ENCODE results near the gene PCGF2.

PCGF2 gene

DNA sequence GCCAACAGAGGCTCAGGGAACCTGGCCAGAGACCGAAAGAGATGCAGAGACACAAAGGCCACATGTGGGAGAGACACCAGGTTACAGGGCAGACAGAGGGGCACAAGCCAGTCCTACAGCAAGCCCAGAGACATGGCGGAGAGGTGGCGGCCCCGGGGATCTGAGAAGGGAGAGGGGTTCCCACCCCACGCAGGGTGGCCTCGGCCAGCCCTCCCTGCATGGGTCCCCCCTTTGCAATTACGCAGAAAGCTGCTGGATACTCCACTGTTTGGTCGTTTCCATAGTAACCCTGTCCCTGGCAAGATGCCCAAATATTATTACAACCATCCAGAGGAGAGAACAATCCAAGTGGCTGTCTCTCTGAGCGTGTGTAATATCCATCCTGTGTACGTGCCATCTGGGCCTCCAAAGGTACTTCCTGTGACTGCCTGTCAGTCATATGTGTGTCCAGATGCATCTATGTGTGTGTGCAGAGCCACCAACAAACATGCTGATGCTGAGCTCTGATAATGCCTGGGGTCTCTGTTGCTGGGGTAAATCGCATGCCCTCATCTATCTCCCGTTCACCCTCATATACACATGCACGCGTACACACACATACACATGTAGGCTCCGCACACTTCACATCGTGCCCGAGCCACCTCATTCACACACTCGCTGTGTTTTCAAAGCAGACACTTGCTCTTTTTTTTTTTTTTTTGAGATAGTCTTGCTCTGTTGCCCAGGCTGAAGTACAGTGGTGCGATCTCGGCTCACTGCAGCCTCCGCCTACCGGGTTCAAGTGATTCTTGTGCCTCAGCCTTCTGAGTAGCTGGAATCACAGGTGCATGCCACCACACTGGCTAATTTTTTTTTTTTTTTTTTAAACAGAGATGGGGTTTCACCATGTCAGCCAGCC, 5.5 kb downstream of the PCGF2 start:
- FAIRE-seq (no peak), DNase-seq (ENCODE audit: insufficient read length) (no peak)
- TF ChIP-seq TAF1 (IDR thresholded peaks at IDR 0.05; ENCODE audit: borderline replicate concordance, low read depth, low read length) (no peak), POLR2A (IDR thresholded peaks at IDR 0.05; ENCODE audit: low read depth, low read length) (no peak), POLR2AphosphoS5 (IDR thresholded peaks at IDR 0.05; ENCODE audit: low read depth, low read length) (no peak)

DNA sequence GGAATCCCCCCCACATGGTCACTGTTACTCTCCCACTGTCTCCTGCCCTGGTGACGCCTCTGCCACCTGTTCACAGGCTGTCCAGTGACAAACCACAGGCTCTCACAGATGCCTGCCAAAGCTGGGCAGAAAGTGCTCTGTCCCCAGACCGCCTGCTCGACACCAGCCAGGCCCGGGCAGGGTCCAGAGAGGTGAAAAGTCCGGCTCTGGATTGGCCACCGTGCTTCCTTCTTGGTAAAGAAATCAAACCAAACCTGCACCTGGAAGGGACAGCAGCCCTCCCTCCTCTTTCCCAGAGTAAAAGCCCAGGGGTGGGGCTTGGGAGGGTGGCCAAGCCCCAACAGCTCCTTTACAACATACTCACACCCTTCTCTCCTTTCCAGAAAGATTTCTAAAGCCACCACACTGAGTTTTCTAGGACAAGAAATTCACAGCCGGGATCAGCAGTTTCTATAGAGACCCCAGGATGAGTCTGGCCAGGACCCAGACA, 6.2 kb downstream of the PCGF2 start:
- FAIRE-seq (no peak), DNase-seq (ENCODE audit: insufficient read length) (no peak)
- TF ChIP-seq TAF1 (IDR thresholded peaks at IDR 0.05; ENCODE audit: borderline replicate concordance, low read depth, low read length) = no peak
- TF ChIP-seq POLR2A (IDR thresholded peaks at IDR 0.05; ENCODE audit: low read depth, low read length) = no peak
- no peak for TF ChIP-seq POLR2AphosphoS5 (IDR thresholded peaks at IDR 0.05; ENCODE audit: low read depth, low read length)

DNA sequence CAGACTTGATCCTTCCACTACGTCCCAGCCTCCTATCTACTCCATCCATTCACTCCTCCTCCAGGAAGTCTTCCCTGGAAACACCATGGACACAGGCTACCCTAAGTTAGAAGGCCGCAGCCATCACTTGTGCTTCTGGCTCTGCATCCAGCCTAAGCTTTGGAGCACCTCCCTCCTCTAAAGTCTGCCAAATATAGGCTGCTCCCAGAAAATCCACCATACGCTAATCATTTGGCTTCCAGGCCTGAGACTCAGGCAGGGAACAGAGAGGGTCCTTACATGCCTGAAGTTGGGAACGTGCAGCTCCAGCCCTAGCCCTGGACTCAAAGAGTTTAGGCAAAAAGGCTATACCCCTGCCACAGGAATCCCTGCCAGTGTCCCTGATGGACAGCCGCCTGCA, 6.7 kb downstream of the PCGF2 start:
- no peak for FAIRE-seq
- no peak for TF ChIP-seq POLR2AphosphoS5 (IDR thresholded peaks at IDR 0.05; ENCODE audit: low read depth, low read length)
- no peak for DNase-seq (ENCODE audit: insufficient read length)

DNA sequence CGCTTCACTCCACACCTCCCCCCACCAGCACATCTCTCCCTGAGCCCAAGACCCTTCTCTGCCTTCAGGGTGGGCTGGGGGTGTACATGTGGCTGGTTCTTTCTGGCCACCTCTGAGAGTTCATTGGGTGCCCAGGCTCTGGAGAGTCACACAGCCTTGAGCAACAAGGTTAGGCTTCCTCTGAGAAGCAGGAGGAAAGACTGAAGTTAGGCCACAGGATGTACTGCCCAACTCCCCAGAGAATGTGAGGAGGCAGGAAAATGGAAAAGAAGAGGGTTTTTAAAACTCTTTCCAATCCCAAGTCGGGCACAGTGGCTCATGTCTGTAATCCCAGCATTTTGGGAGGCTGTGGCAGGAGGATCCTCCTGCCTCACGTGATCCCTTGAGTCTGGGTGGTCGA, 7.3 kb downstream of the PCGF2 start:
- DNase-seq (ENCODE audit: insufficient read length) (no peak), FAIRE-seq (no peak)
- TF ChIP-seq POLR2AphosphoS5 (IDR thresholded peaks at IDR 0.05; ENCODE audit: low read depth, low read length) = no peak
- no peak for TF ChIP-seq TAF1 (IDR thresholded peaks at IDR 0.05; ENCODE audit: borderline replicate concordance, low read depth, low read length)
- TF ChIP-seq POLR2A (IDR thresholded peaks at IDR 0.05; ENCODE audit: low read depth, low read length) = no peak

DNA sequence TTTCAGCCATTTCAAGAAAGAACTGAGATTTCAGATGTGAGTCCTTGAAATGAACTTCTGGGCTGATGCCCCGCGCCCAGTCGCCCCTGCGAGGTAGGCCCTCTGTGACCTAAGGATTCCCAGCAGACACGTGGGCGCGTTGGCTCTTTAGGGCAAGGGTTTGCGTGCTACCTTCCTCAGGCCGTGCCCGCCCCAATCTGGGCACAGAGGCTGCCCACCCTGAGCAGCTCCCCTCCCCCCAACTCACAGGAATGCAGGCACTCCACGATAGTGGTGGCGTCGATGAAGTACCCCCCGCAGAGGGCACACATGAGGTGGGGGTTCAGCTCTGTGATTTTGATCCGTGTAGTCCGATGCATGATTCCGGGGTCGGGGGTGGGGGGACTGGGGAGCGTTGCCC, 8.1 kb downstream of the PCGF2 start:
- FAIRE-seq (no peak), DNase-seq (ENCODE audit: insufficient read length) (no peak)
- TF ChIP-seq TAF1 (IDR thresholded peaks at IDR 0.05; ENCODE audit: borderline replicate concordance, low read depth, low read length) (no peak), POLR2AphosphoS5 (IDR thresholded peaks at IDR 0.05; ENCODE audit: low read depth, low read length) (no peak), POLR2A (IDR thresholded peaks at IDR 0.05; ENCODE audit: low read depth, low read length) (no peak)

DNA sequence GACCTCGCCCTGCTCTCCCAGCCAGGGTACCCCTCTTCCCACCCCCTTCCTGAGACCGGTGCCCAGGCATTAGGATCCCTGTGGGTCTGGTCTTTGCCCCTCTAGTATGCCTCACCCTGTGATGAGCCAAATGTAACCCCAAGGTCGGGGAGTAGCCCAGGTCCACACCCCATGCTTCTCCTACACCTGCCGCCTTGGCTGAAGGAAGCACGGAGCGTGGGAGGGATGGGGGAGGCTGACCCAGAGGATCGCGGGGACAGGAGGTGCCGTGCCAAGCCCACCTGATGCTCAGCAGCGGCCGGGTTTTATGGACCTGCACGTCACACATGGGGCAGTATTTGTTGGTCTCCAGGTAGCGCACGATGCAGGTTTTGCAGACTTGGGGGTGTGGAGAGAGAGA, 8.8 kb downstream of the PCGF2 start:
- no peak for FAIRE-seq
- no peak for TF ChIP-seq POLR2A (IDR thresholded peaks at IDR 0.05; ENCODE audit: low read depth, low read length)
- no peak for TF ChIP-seq TAF1 (IDR thresholded peaks at IDR 0.05; ENCODE audit: borderline replicate concordance, low read depth, low read length)
- no peak for TF ChIP-seq POLR2AphosphoS5 (IDR thresholded peaks at IDR 0.05; ENCODE audit: low read depth, low read length)
- DNase-seq (ENCODE audit: insufficient read length) = no peak

DNA sequence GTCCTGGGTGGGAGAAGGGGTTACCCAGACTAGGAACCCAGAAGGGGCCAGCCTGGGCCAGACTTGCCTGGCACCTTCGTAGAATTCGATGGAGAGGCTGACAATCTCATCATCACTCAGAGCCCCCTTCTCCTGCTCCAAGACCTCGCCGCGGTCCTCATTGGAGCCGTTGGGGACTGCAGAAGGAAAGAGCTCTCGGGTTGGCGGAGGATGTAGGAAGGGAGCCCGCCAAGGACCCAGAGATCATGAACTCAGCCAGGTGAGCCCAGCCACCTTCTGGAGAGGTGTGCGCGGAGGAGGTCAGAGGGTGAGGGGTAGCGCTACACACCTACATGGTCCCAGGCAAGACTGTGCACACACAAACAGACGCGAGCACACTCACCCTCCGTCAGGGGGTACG, 9.4 kb downstream of the PCGF2 start:
- DNase-seq (ENCODE audit: insufficient read length) = no peak

DNA sequence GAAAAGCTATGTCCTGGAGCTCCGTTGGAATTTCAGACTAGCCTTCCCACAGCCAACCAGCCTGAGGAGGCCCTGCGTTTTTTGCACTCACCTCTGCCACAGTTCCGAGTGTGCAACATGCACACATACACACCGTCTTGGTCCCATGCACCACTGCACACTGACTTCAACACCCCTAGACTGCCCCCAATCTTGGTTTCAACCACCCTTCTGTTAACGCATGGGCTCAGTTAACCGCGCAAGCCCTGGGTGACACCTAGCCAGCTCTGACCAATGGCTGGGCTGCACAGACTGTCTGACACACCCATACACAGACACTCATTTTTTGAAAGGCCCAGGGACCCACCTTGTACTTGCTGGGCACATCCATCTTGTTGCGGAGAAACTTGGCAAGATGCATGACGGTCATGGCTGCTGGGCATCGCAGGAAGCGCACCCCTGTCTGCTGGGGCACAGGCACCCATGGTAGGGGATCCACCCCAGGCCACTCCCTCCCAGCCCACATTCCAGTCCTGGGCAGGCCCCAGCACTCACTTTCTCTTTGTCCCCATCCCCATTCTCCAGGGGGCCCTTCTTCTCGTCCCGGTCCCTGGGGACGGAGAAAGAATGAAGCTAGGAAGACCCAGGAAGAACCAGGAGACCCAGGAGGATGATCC, 10.0 kb downstream of the PCGF2 start:
- DNase-seq (ENCODE audit: insufficient read length) (no peak), FAIRE-seq (no peak)
- TF ChIP-seq POLR2AphosphoS5 (IDR thresholded peaks at IDR 0.05; ENCODE audit: low read depth, low read length) = no peak
- TF ChIP-seq TAF1 (IDR thresholded peaks at IDR 0.05; ENCODE audit: borderline replicate concordance, low read depth, low read length) = no peak
- TF ChIP-seq POLR2A (IDR thresholded peaks at IDR 0.05; ENCODE audit: low read depth, low read length) = no peak

More for the DNA sequence above, 9.4 kb downstream of the PCGF2 start:
- FAIRE-seq = no peak
- no peak for TF ChIP-seq POLR2AphosphoS5 (IDR thresholded peaks at IDR 0.05; ENCODE audit: low read depth, low read length)
- no peak for TF ChIP-seq POLR2A (IDR thresholded peaks at IDR 0.05; ENCODE audit: low read depth, low read length)
- TF ChIP-seq TAF1 (IDR thresholded peaks at IDR 0.05; ENCODE audit: borderline replicate concordance, low read depth, low read length) = no peak

DNA sequence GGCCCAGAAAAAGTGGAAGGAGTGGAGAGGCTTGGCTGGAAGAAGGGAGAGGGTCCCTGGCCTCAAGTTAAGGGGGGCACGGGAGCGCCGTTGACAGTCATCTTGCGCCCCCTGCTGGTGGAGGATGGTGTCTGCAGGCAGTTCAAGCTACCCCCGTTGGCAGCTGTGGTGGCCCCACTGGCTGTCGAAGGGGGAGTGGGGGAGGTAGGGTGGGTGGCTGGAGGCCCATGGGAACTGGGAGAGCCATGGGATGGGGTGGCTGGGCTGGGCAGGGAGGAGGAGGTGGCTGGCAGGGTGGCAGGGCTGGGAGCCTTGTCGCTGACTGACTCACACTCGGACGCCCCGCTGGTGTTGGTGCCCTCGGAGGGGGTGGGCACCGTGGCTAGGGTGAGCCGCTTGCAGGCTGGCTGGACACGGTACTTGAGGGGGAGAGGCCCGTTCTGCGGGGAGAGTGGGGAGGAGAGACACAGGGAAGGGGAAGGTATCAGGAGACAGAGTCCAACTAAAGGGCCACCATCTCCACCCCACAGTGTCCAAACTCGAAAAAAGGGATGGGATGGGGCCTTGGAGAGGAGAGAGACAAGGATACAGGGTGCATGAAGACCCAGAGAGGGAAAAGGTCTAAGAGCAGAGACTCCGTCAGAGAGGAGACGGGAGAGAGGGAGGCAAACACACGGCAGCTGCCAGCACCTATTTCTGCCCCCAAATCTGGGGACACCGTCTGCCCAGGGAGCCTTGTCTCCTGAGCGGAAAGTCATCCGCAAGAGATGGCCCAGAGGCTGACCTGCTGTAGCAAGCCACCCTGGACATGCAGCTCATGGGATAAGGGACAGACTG, 12.8 kb downstream of the PCGF2 start:
- TF ChIP-seq POLR2A (IDR thresholded peaks at IDR 0.05; ENCODE audit: low read depth, low read length) (no peak), POLR2AphosphoS5 (IDR thresholded peaks at IDR 0.05; ENCODE audit: low read depth, low read length) (no peak), TAF1 (IDR thresholded peaks at IDR 0.05; ENCODE audit: borderline replicate concordance, low read depth, low read length) (no peak)
- FAIRE-seq (no peak), DNase-seq (ENCODE audit: insufficient read length) (peak; percentile 91)

DNA sequence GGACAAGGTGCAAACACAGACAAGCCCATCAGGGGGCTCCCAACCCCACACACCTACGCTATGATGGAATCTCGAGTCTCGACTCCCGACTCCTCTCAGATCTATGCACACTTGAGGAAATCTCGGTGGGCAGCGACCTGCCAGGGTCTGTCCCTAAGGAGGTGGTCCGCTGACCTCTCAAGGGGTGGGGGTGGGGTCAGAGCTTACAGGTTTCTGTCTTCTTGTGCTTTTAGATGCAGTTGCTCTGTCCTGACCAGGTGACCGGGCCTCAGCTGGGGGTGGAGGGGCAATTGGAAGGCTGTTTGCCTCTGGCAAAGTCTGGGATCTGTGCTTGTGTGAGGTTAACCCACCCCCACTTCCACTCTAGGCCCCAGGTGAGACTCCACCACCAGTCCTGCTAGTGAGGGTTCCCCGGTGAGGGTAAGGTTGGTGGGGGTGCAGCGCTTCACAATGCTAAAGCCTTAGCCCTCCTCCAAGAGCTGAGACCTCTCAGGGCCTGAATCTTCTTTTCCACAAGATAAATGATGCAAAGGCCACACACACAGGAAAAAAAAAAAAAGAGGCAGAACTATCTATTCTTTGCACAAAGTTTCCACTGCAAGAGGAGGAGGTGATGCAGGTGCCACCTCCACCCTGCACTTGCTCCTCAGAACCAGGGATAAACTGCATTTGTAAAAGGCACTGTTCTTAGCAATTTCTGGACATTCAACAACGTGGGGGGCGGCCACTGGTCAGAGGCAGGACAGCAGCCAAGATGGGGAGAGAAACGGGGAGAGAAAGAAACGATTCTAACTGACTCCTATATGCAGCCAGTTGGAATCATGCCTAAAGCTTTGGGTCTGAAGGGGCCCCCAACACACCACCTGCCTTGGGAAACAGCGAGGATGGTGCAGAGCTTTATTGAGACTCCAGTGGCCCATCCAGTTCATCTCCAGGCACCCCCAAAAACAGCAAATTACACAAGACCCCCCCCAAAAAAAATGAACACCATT, 13.9 kb downstream of the PCGF2 start:
- DNase-seq (ENCODE audit: insufficient read length) (no peak), FAIRE-seq (no peak)
- TF ChIP-seq POLR2A (IDR thresholded peaks at IDR 0.05; ENCODE audit: low read depth, low read length) = no peak
- TF ChIP-seq POLR2AphosphoS5 (IDR thresholded peaks at IDR 0.05; ENCODE audit: low read depth, low read length) = no peak
- no peak for TF ChIP-seq TAF1 (IDR thresholded peaks at IDR 0.05; ENCODE audit: borderline replicate concordance, low read depth, low read length)
